Endothelial cell of umbilical vein (primary cell): ENCODE results near the gene SLC24A3. TPM values are rescaled to one million over a fixed set of nuclear protein-coding genes. Genes with fewer than 3 reads are reported as not detected.

Experiments
- BruUV-seq: library from RNA; stranded (reverse); fragments of 400-500 nt; replicated peaks from 2 replicates; lab custom pipeline; 2021; lab: Mats Ljungman, UMichigan
- CTCF ChIA-PET: fragments of 300-600, 350-600 bp; sonication (Branson Sonifier 250); formaldehyde crosslinking; loops from one replicate; lab custom pipeline; 2021; ENCODE audit warnings: antibody characterized with exemption, inconsistent platforms; lab: Charles Lee
- POLR2A ChIA-PET: fragments of 300-600, 350-600 bp; sonication (Branson Sonifier 250); formaldehyde crosslinking; loops from one replicate; lab custom pipeline; 2021; ENCODE audit warnings: antibody characterized with exemption, inconsistent platforms; lab: Charles Lee
- DNase-seq: peaks from one replicate; pipeline ENCODE4 v3.0.0-alpha.2; 2011; ENCODE audit warnings: low read depth, low spot score
- FAIRE-seq: peaks from 2 replicates; lab custom pipeline; 2011; peaks lifted over from hg19 to GRCh38; lab: Jason Lieb, UNC
- H2AFZ ChIP-seq: 2 replicates; pipeline ENCODE4 v1.6.0; 2012; ENCODE audit warnings: low read depth, low read length, control low read depth, inconsistent platforms
- H3K27ac ChIP-seq: 2 replicates; pipeline ENCODE4 v1.5.1; 2011; ENCODE audit warnings: low read depth, mild to moderate bottlenecking, control low read depth, low read length, moderate library complexity; ENCODE audit not compliant: insufficient read depth
- H3K27me3 ChIP-seq, 2 experiments: 2 replicates each; pipeline versions ENCODE4 v1.6.0 to v1.6.1; 2011; ENCODE audit warnings: low read length in 2 of 2, mixed read lengths in 1 of 2; ENCODE audit not compliant: control insufficient read depth in 2 of 2, insufficient read depth in 2 of 2
- H3K36me3 ChIP-seq, 2 experiments: 2 replicates in 1 of 2; 3 replicates in 1 of 2; pipeline ENCODE4 v1.5.1; 2011; ENCODE audit warnings: low read length in 2 of 2, mild to moderate bottlenecking in 1 of 2, moderate library complexity in 1 of 2; ENCODE audit not compliant: control insufficient read depth in 2 of 2, insufficient read depth in 2 of 2; ENCODE audit errors: extremely low read depth in 1 of 2
- H3K4me1 ChIP-seq: 3 replicates; pipeline ENCODE4 v1.5.1; 2011; ENCODE audit warnings: mild to moderate bottlenecking, low read length; ENCODE audit not compliant: control insufficient read depth, insufficient read depth; ENCODE audit errors: extremely low read depth
- H3K4me2 ChIP-seq: 2 replicates; pipeline ENCODE4 v1.6.1; 2011; ENCODE audit warnings: low read length, control low read depth, mixed read lengths; ENCODE audit not compliant: insufficient read depth
- H3K4me3 ChIP-seq, 3 experiments: fragments of 200-600 bp in 1 of 3; sonication (generic), shearing (Covaris generic) in 1 of 3; replicated peaks in 1 of 3; 2 replicates each; pipeline ENCODE4 v1.5.1; 2011 to 2016; ENCODE audit warnings: control low read depth in 3 of 3, low read length in 3 of 3, mild to moderate bottlenecking in 2 of 3, inconsistent platforms in 1 of 3, low read depth in 1 of 3, moderate library complexity in 1 of 3; ENCODE audit not compliant: insufficient read depth in 1 of 3
- H3K79me2 ChIP-seq: 2 replicates; pipeline ENCODE4 v1.6.0; 2012; ENCODE audit warnings: low read length, inconsistent platforms; ENCODE audit not compliant: control insufficient read depth, insufficient read depth
- H3K9ac ChIP-seq: replicated peaks from 2 replicates; pipeline ENCODE3; 2011; ENCODE audit warnings: low read length, control low read depth; ENCODE audit not compliant: insufficient read depth; ENCODE audit errors: extremely low read depth
- H3K9me1 ChIP-seq: replicated peaks from 3 replicates; pipeline ENCODE4 v1.6.0; 2011; ENCODE audit warnings: mild to moderate bottlenecking, low read length; ENCODE audit not compliant: control insufficient read depth, insufficient read depth; ENCODE audit errors: extremely low read depth
- H3K9me3 ChIP-seq: replicated peaks from 2 replicates; pipeline ENCODE4 v1.5.1; 2012; ENCODE audit warnings: low read length, inconsistent platforms; ENCODE audit not compliant: control insufficient read depth, insufficient read depth
- H4K20me1 ChIP-seq: replicated peaks from 2 replicates; pipeline ENCODE3; 2011; ENCODE audit warnings: mild to moderate bottlenecking, low read length; ENCODE audit not compliant: control insufficient read depth, insufficient read depth; ENCODE audit errors: extremely low read depth
- CTCF ChIP-seq, 2 donors: IDR thresholded peaks; 1 replicate in 1 of 2; 2 replicates in 1 of 2; pipeline ENCODE4 v1.5.1; 2011; ENCODE audit warnings: low read length in 2 of 2, mild to moderate bottlenecking in 2 of 2, moderate library complexity in 2 of 2, control low read depth in 1 of 2, inconsistent platforms in 1 of 2, low read depth in 1 of 2; ENCODE audit not compliant: insufficient read depth in 1 of 2; ENCODE audit errors: extremely low read depth in 1 of 2
- EZH2 ChIP-seq: IDR thresholded peaks from 2 replicates; pipeline ENCODE4 v1.6.1; 2012; ENCODE audit warnings: borderline replicate concordance, low read depth, mild to moderate bottlenecking, moderate library complexity, low read length, inconsistent platforms; ENCODE audit not compliant: severe bottlenecking
- FOS ChIP-seq: IDR thresholded peaks from 2 replicates; pipeline ENCODE4 v1.6.1; 2011; ENCODE audit warnings: mild to moderate bottlenecking, low read length, moderate library complexity, borderline replicate concordance; ENCODE audit not compliant: insufficient read depth
- GATA2 ChIP-seq: IDR thresholded peaks from 2 replicates; pipeline ENCODE4 v1.7.0; 2011; ENCODE audit warnings: low read depth, mild to moderate bottlenecking, moderate library complexity, mixed read lengths, low read length; ENCODE audit not compliant: insufficient read length, insufficient read depth
- JUN ChIP-seq: IDR thresholded peaks from 2 replicates; pipeline ENCODE4 v1.6.1; 2011; ENCODE audit warnings: borderline replicate concordance, low read depth; ENCODE audit not compliant: insufficient read length, insufficient read depth
- MAX ChIP-seq: IDR thresholded peaks from 2 replicates; pipeline ENCODE4 v1.6.1; 2011; ENCODE audit not compliant: insufficient read depth, insufficient read length
- MYC ChIP-seq: IDR thresholded peaks from one replicate; pipeline ENCODE4 v1.6.1; 2011; ENCODE audit warnings: mild to moderate bottlenecking, low read depth, low read length
- POLR2A ChIP-seq: IDR thresholded peaks from 2 replicates; pipeline ENCODE4 v1.6.1; 2012; ENCODE audit warnings: low read depth, mild to moderate bottlenecking, control low read depth, low read length
- POLR2AphosphoS5 ChIP-seq: IDR thresholded peaks from 2 replicates; pipeline ENCODE4 v1.6.1; 2012; ENCODE audit warnings: low read depth, mild to moderate bottlenecking, control low read depth, low read length, moderate library complexity; ENCODE audit not compliant: insufficient read depth
- dilution Hi-C: fragments of 300-500 bp; cut with MboI; formaldehyde crosslinking; loops from one replicate; pipeline ENCODE4 v1.15.0; 2019; ENCODE audit warnings: low sequenced_read_pairs; ENCODE audit not compliant: extremely low pct_ligation_motif_present
- intact Hi-C: fragments of 100-400 bp; cut with micrococcal nuclease; formaldehyde crosslinking; loops from one replicate; pipeline ENCODE4 v1.10.0; 2022
- polyA plus RNA-seq, 4 experiments: library from polyadenylated mRNA; depleted of rRNA in 3 of 4; stranded (reverse) in 3 of 4; unstranded in 1 of 4; fragments of >200 nt; gene quantifications; 2 replicates each; pipeline versions ENCODE4 v1.2.1 to v1.2.3, GENCODE V29; 2011 to 2012; ENCODE audit warnings: missing spikeins in 1 of 4
- total RNA-seq: library from RNA; stranded (reverse); gene quantifications from 2 replicates; pipeline ENCODE4 v1.2.3, GENCODE V29; 2021

The SLC24A3 gene
- total and polyA plus RNA-seq, 2 donors (not counting 3 experiments of a cell fraction or from before 2014, with no cell fraction given) = not detected

GRCh38 chr20:19737025-19737424 is 524.6 kb downstream of the SLC24A3 start:
- POLR2A ChIA-PET = interaction anchor here (0.7 kb wide), 1 partner anchor 34 kb away, joined by 3 read pairs; no protein-coding TSS in a partner anchor
- no peak overlapping the region for H3K4me3 ChIP-seq
- no peak for FAIRE-seq
- H3K9ac ChIP-seq = no peak overlapping the region
- no peaks in the 10 kb centered on the region for H4K20me1 ChIP-seq
- no TSS peak for BruUV-seq
- intact Hi-C loops (no loop called here), dilution Hi-C loops (no loop called here)
- no peaks in the 10 kb centered on the region for H3K27me3 ChIP-seq
- no peak for TF ChIP-seq POLR2A
- no peak for TF ChIP-seq MYC
- no peak for TF ChIP-seq MAX
- no peak for TF ChIP-seq CTCF (IDR thresholded peaks at IDR 0.05; ENCODE audit: extremely low read depth in 1 of 2, insufficient read depth in 1 of 2, low read depth in 1 of 2, low read length in 2 of 2)
- TF ChIP-seq POLR2AphosphoS5 = no peak
- TF ChIP-seq GATA2 = no peak
- TF ChIP-seq JUN = no peak
- TF ChIP-seq FOS = no peak
- TF ChIP-seq EZH2 = no peak
- H3K36me3 ChIP-seq = no peaks in the 10 kb centered on the region
- H3K4me2 ChIP-seq = no peak overlapping the region
- no peaks in the 10 kb centered on the region for H3K79me2 ChIP-seq
- H3K9me3 ChIP-seq = no peaks in the 10 kb centered on the region
- H3K4me1 ChIP-seq = peaks cover 16% of the 10 kb centered on the region
- no peak overlapping the region for H2AFZ ChIP-seq
- no peak overlapping the region for H3K27ac ChIP-seq
- H3K9me1 ChIP-seq = peaks cover 2% of the 10 kb centered on the region
- CTCF ChIA-PET = interaction anchor here (1.1 kb wide), 1 partner anchor 46 kb away, joined by 3 read pairs; no protein-coding TSS in a partner anchor
- DNase-seq = no peak
